NCI-H1417 (cell line): Measurements from ENCODE around the gene HSBP1L1.

Experiments
- DNase-seq, 3 experiments: peaks; one replicate each; lab custom pipeline; 2025; lab: John Stamatoyannopoulos, UW

Gene HSBP1L1

GRCh38 chr18:79964330-79965118 lies at the start of gene HSBP1L1:
TSS of gene HSBP1L1 (plus strand) at chr18:79964643. CDS start at chr18:79964736, 93 bp downstream.
- DNase-seq = peak; percentile 56 to 65 (median 64)

- DNase-seq = no peak
Observed at GRCh38 chr18:79915161-79916127, 49.0 kb upstream of the HSBP1L1 start.

GRCh38 chr18:79916128-79916494 lies 48.3 kb upstream of the HSBP1L1 start:
- no peak for DNase-seq

GRCh38 chr18:79916546-79917168 lies 47.8 kb upstream of the HSBP1L1 start:
- no peak for DNase-seq

GRCh38 chr18:79917169-79917852 lies 47.1 kb upstream of the HSBP1L1 start:
- DNase-seq = no peak

GRCh38 chr18:79917853-79918614 lies 46.4 kb upstream of the HSBP1L1 start:
- DNase-seq = no peak

- no peak for DNase-seq
Observed at GRCh38 chr18:79918615-79919011, 45.8 kb upstream of the HSBP1L1 start.

- DNase-seq = no peak
Observed at GRCh38 chr18:79919089-79919488, 45.4 kb upstream of the HSBP1L1 start.

- DNase-seq = no peak
Observed at GRCh38 chr18:79921984-79922965, 42.2 kb upstream of the HSBP1L1 start.

GRCh38 chr18:79922971-79923411 lies 41.5 kb upstream of the HSBP1L1 start:
- DNase-seq = no peak

- DNase-seq = no peak
Observed at GRCh38 chr18:79923896-79924585, 40.4 kb upstream of the HSBP1L1 start.

- peak; percentile 51 to 92 (median 77) for DNase-seq
Observed at GRCh38 chr18:79924814-79925731, 39.4 kb upstream of the HSBP1L1 start.

GRCh38 chr18:79926306-79926705 lies 38.1 kb upstream of the HSBP1L1 start:
- DNase-seq = no peak

- DNase-seq = no peak
Observed at GRCh38 chr18:79926715-79927606, 37.5 kb upstream of the HSBP1L1 start.

GRCh38 chr18:79927607-79928562 lies 36.6 kb upstream of the HSBP1L1 start:
- DNase-seq = no peak

GRCh38 chr18:79928563-79928960 lies 35.9 kb upstream of the HSBP1L1 start:
- DNase-seq = no peak
